NCI-H748 (cell line): ENCODE results near the gene CSF1R.

Source experiments
- DNase-seq: peaks from one replicate; lab custom pipeline; 2025; ENCODE audit not compliant: unreplicated experiment; lab: John Stamatoyannopoulos, UW

The CSF1R gene

DNA sequence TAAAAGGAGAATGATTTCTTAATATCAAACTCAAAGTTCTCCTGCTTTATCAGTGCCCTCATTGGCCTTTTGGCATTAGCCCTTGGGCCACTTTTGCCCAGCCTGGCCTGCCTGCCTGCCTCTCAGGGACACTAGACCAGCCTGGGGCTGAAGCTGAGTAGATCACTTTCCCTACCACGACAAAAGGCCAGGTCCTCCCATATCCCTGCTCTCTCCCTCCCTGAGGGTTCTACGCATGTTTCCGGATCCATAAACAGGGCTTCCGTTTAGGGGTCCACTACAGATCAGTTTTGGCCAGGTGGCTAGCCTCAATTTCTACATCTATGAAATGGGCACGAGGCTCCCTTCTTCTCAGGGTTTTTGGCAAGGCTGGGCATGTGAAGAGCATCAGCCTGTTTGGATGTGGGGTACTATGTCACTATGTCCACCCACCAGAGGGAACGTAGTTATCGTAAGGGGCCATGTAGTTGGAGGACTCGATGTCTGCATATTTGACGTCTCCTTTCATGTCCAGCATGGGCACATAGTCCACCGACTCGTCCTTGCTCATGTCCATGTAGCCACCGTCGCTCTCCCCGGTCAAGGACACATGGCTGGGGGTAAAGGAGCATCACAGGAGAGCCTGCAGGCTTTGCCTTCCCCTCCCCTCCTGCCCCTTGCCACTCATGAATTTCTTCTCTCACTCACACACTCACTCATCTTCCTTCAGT lies 35.2 kb upstream of the CSF1R start:
- no peak for DNase-seq

DNA sequence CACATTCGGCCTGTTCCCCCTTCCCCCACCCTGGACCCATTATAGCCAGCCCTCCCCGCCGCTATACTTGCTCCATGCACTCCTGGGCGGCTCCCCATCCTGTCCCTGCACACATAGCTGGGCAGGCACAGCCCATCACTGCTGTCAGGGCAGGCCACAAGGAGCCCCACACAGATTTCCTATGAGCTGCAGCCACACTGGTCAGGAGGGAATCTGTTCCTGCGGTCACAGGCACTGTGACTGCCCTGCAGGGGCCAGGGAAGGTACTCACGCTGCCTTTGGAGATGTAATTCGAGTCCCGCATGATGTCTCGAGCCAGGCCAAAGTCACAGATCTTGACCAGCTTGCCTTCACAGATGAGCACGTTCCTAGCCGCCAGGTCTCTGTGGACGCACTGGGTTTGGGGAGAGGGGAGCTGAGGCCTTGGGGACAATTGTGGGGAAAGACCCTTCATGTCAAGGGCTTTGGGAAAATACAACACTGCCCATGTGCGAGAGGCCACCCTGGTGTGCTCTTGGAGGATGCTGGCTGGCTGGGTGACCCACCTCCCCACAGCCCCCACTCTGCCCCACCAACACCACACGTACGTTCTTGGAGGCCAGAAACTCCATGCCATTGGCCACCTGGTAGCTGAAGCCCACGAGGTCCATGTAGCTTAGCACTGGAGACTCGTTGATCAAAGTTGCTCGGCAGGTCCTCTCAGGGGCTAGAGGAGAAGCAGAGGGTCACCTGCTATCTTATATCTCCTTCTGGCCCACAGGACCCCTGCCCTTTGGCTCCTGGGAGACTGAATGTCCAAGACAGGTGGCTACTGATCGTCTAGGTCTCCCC lies 34.5 kb upstream of the CSF1R start:
- no peak for DNase-seq

DNA sequence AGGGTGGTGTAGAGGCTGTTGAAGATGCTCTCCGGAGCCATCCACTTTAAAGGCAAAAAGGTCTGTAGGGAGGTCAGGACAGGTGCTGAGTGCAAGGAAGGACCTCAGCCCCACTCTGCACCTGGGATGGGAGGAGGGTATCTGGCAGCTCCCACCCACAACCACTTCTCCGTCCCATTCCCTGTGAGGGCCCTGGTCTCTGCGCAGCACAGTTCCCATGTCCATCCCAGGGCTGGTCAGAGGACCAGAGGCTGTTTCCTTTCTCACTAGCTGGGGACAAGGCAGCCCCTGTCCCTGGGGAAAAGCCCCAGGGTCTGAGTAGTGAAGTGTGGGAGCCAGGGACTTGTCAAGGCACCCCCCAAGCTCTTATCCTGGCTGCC lies 33.7 kb upstream of the CSF1R start:
- no peak for DNase-seq

DNA sequence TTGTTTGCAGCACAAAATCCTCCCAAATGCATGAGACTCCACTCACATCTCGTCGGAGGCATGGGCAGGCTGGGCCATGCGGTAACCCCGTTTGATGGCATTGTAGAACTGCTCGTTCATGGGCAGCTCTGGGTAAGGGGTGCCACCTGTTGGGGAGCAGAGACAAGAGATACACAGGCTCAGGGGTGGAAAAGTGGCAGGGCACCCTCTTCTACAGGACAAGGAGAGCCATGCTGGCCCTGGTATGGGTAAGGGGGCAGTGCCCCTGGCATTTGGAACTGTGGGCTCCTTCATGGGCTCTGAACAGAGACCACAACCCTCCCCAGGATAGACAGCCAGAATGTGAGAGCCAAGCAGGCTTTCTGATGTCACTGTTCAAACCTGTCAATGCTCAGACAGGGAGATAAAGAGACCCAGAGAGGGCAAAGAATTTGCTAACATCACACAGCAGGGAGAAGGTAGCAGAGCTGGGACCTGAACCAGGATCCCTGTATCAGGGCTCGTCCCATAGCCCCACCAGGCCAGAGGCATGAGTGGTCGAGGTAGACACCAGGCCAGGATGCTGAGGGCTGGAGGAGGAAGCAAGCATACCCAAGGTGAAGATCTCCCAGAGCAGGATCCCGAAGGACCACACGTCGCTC lies 33.2 kb upstream of the CSF1R start:
- no peak for DNase-seq

DNA sequence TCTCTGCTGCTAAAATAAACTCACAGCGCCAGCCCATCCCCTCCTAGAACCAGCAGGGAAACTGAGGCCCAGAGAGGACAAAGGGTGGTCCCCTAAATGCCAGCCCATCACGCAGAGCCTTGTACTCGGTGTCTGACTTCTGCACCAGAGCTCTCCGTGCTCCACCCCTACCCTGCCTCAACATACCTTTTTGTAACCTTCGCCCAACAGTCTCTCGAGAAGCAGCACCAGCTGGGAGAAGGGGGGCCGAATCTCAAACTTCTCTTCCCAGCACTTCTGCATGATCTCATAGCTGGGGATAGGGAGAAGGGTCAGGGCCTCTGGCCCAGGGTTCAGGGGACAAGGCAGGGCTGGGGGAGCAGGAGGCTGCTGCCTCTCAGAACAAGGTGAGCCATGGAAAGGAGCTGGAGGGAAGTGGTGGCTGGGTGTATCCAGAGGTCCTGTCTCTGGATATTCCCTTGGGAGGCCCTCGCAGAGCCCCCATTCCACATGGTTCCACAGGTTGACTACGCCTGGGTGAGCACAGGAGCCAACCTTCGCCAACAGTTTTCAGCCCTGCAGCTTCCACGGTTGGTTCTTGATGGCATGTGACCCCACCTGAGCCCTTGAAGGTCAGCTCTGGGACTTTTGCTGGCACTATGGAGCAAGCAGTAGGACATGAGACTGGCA lies 32.3 kb upstream of the CSF1R start:
- DNase-seq = no peak

GRCh38 chr5:150117945-150118560 lies 31.7 kb upstream of the CSF1R start:
- DNase-seq = no peak

DNA sequence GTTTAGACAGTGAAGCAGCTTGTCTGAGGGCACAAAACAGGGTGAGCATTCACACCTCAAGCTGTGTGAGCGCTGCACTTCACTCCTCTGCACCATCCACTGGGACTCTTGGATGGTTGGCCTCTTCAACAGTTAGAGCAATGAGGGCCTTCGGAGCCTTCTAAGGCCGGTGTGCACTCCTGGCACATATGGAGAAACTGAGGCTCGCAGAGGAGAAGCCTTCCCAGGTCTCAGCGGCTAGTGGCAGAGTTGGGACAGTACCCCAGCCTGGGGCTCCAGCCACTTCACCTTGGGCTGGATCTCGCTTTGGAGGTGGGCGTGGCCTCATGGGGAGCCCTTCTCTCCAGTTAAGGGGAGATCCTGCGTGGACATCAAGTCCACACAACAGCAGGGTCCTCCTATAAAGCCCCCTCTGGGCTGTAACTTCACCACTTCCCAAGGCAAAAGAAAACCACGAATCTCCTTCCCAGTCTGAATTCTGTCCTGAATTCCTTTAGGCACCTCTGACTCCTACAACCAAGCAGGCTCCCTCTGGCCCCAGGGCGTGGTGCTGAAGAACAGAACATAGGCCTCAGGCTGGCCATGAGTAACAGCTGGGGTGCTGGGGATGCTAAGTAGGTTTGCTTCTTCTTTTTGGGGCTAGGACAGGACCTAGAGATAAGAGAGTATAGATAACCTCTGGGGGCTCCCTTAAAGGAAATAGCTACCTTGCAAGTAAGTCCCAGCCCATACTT lies 30.5 kb upstream of the CSF1R start:
- DNase-seq = no peak

DNA sequence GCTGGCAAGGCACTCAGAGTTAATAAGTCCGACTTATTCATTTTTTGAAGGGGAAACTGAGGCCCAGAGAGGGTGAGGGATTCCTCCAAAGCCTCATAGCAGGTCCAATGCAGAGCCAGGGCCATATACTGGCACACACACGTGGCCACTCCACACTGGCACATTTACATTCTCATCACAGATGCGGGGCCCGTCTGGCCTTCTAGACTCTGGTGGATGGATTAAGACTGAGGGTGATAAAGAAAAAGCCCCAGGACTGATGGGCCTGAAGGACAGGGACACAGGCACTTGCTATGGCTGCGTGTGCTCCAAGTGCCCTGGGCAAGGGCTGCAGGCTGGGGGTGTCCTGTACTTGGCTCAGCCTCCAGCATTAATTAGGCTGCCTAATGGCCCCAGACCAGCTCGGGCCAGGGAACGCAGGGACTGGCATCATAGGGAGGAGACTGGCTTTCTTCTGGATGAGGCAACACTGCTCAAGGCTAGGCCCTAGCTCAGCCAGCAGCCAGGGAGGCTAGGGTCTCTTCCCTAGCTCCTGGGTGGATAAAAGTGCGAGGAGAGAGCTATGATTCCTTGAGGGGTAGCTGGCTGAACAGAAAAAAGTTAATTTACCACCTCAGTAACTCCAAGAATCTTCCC lies 28.5 kb upstream of the CSF1R start:
- DNase-seq = no peak

DNA sequence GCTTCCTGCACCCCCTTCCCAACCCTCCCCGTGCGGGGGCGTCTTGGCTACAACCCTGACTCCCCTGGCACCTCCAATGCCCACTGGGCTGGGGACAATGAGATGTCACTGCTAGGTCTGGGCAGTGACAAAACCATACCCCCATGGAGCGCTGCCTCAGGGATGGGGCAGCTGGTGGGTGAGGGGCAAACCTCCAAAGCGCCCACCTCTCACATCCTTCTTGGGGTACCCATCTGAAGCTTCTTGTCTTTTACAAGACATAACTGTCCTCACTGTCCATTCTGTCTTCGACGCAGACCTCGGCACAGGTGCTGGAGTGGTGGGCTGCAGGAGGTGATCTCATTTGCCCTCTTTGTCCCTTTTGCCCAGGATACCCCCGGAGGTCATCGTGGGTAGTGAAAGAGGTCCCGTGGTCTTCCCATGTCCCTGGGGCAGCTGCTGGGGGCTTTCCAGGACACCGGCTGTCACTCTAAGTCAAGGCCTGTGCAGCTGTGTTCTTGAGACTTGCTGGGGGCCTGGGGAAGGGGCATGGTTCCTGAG lies 27.8 kb upstream of the CSF1R start:
- DNase-seq = no peak

DNA sequence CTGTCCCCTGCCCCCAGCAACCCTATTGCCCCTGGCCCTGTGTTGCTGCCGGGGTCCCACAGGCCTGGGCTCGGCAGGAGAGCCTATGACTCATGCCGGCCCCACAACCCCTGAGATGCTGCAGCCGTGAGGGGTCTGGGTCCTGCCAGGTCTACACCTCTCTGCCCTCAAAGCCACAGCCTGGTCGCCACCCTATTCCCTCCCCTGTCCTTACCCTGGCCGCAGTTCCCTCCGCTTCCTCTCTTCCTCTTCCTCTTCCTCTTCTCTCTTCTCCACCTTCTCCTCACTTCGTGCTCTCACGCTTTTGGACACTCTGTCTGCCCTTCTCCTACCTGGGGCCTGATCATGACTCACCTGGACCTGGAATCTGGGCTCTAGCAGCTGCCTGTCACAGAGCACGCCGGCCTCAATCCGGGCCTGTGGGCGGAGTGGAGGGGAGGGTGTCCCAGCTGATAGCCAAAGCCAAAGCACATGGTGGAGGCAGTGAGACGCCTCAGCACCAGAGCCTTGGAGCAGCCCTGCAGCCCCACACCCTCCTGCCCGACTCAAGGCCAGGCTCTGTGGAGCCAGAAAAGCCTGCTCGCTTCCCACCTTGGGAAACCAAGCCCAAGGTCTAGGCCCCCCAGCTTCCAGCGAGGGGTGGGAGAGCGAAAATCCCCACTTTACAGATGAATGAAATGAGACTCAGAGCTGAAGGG lies 26.8 kb upstream of the CSF1R start:
- DNase-seq = no peak

DNA sequence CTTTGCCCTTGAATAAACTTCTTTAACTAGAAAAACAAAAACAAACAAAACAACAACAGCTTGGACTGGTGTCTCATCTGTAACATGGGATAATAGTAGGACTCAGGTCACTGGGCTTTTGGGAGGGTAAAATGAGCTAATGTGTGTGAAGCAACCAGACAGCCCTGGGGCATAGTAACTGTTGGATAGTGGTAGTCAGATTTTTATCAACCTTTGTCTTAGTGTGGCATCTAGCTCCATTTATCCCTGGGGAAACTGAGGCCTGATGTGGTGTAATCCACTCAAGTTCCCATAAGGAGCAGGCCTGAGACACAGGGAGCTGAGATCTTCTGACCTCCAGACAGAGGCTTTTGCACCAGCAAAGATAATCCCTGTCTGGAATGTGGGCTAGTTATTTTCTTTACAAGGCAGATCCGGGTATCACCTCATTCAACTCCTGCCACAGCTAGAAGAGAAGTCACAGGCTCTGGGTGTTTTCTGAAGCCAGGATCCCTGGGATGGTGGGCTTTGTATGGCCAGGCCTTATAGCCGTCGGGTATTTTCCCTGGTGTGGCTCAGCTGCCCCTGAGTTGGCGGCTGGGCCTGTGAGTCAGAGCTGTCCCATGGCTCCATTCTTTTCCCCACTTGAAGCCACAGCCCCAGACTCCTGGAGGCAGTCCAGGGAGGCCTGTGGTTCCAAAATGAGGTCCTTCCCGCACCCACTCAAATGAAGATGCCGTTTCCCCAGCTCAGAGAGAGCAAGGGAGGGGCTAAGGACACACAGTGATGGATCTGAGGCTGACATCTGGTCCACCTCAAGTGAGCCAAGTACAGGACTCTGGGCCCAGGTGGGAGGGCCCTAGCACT lies 26.1 kb upstream of the CSF1R start:
- DNase-seq = no peak

GRCh38 chr5:150111122-150111521 lies 24.8 kb upstream of the CSF1R start:
- DNase-seq = no peak

DNA sequence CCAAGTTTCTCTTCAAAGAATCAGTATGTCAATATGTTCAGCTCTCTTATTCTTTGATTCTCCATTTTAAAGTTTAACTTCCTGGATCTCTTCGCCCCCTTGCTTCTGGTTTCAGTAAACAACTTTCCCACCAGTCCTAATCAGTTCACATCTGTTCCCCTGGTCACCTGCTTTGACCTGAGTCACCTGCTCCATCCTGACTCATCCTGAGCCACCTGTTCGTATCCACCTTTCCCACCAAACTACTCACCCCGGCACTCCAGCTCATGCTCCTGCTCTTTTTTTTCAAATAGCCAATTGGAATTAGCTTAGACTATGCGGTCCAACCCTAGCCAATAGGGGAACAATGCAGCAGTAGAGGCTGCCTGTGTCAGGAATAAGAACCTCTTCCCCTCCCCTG lies 23.6 kb upstream of the CSF1R start:
- DNase-seq = no peak

- no peak for DNase-seq
These were observed 22.6 kb upstream of the CSF1R start for GRCh38 chr5:150108711-150109514.

DNA sequence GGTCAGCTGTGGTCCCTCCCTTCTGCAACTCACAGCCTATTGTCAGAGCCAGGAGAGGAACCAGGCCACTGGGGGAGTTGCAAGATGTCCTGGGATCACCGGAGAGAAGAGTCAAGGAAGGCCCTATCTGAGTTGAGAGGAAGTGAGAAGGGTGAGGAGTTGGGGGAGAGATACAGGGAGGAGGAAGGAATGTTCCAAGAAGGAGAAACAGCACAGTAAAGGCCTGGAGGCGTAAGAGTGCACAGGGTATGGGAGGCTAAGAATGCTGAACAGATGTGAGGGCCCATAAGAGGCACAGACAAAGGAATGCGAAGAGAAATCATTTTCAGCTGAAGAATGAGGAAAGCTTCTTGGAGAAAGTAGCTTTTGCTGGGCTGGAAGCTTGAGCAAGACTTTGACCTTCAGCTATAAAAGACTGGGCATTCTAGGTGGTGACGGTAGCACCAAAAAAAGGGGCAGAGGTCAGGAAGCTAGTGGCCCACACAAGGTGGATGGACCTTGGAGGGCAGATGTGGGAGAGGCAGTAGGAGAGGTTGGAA lies 21.6 kb upstream of the CSF1R start:
- DNase-seq = no peak

GRCh38 chr5:150106674-150107426 lies 20.5 kb upstream of the CSF1R start:
- peak; percentile 16 for DNase-seq
